GM12878 (cell line): Measurements from ENCODE around the gene ANGPTL4. TPM values are rescaled to one million over a fixed set of nuclear protein-coding genes. Genes with fewer than 3 reads are reported as not detected.

ENCODE experiments used
- ATAC-seq: fragments of 200-7000 bp; cut with Tn5 transposase; 3 replicates; pipeline ENCODE4 v1.9.1; 2020; ENCODE audit warnings: mild to moderate bottlenecking, moderate library complexity
- BruUV-seq: library from RNA; stranded (reverse); fragments of 400-500 nt; replicated peaks from 2 replicates; lab custom pipeline; 2021; lab: Mats Ljungman, UMichigan
- CTCF ChIA-PET: fragments of 300-600 bp; sonication (Branson Sonifier 250); formaldehyde crosslinking; extraction: SDS; loops from one replicate; lab custom pipeline; 2021; ENCODE audit warnings: inconsistent platforms; lab: Yijun Ruan, JAX
- POLR2A ChIA-PET: fragments of 350-600 bp; formaldehyde crosslinking; extraction: SDS; loops from one replicate; lab custom pipeline; 2021; ENCODE audit warnings: inconsistent platforms; lab: Charles Lee
- RAD21 ChIA-PET: fragments of 300-600 bp; sonication (Branson Sonifier 250); formaldehyde crosslinking; loops from one replicate; lab custom pipeline; 2023; ENCODE audit warnings: antibody characterized with exemption; ENCODE audit not compliant: unreplicated experiment; lab: Charles Lee
- SMC1A ChIA-PET: fragments of 300-600 bp; sonication (Branson Sonifier 250); formaldehyde crosslinking; loops from one replicate; lab custom pipeline; 2023; ENCODE audit not compliant: unreplicated experiment, uncharacterized antibody; lab: Charles Lee
- DNase-seq: peaks from one replicate; pipeline ENCODE4 v3.0.0-alpha.2; 2011; ENCODE audit warnings: low read depth, low spot score
- FAIRE-seq: peaks from 3 replicates; lab custom pipeline; 2011; peaks lifted over from hg19 to GRCh38; lab: Jason Lieb, UNC
- H2AFZ ChIP-seq: 2 replicates; pipeline ENCODE4 v1.6.0; 2011; ENCODE audit warnings: low read depth, low read length, control low read depth; ENCODE audit not compliant: control insufficient read depth
- H3K27ac ChIP-seq: 2 replicates; pipeline ENCODE4 v1.5.1; 2011; ENCODE audit warnings: control low read depth; ENCODE audit not compliant: control insufficient read depth, insufficient read depth
- H3K27me3 ChIP-seq, 2 experiments: replicated peaks in 1 of 2; 2 replicates each; pipeline versions ENCODE4 v1.6.0 to v1.6.1; 2011; ENCODE audit warnings: low read length in 1 of 2; ENCODE audit not compliant: control insufficient read depth in 2 of 2, insufficient read depth in 2 of 2
- H3K36me3 ChIP-seq, 2 experiments: 2 replicates each; pipeline ENCODE4 v1.5.1; 2011; ENCODE audit warnings: low read length in 1 of 2; ENCODE audit not compliant: control insufficient read depth in 2 of 2, insufficient read depth in 2 of 2
- H3K4me1 ChIP-seq: 2 replicates; pipeline ENCODE4 v1.6.1; 2011; ENCODE audit warnings: mild to moderate bottlenecking, low read length, moderate library complexity, mixed read lengths; ENCODE audit not compliant: control insufficient read depth, insufficient read depth
- H3K4me2 ChIP-seq: 2 replicates; pipeline ENCODE4 v1.6.0; 2011; ENCODE audit warnings: control low read depth; ENCODE audit not compliant: control insufficient read depth, insufficient read depth
- H3K4me3 ChIP-seq: fragments of 200-600 bp; sonication (generic); 2 replicates; pipeline ENCODE4 v1.5.1; 2016
- H3K79me2 ChIP-seq: 2 replicates; pipeline ENCODE4 v1.6.0; 2011; ENCODE audit warnings: low read length; ENCODE audit not compliant: control insufficient read depth, insufficient read depth
- H3K9ac ChIP-seq: 2 replicates; pipeline ENCODE4 v1.8.0; 2011; ENCODE audit warnings: low read length, control low read depth, mixed read lengths; ENCODE audit not compliant: control insufficient read depth, insufficient read depth
- H3K9me3 ChIP-seq: replicated peaks from 3 replicates; pipeline ENCODE4 v1.5.1; 2011; ENCODE audit warnings: mild to moderate bottlenecking, low read length; ENCODE audit not compliant: control insufficient read depth, insufficient read depth
- H4K20me1 ChIP-seq: 2 replicates; pipeline ENCODE4 v1.6.0; 2011; ENCODE audit not compliant: control insufficient read depth, insufficient read depth
- BCL11A ChIP-seq: IDR thresholded peaks from 2 replicates; pipeline ENCODE4 v1.6.1; 2011; ENCODE audit warnings: low read depth, low read length
- CEBPB ChIP-seq, 2 experiments: fragments of 150-350 bp in 1 of 2; IDR thresholded peaks; 2 replicates each; pipeline ENCODE4 v1.6.1; 2012 to 2014; ENCODE audit warnings: low read depth in 2 of 2, low read length in 2 of 2, borderline replicate concordance in 1 of 2, inconsistent platforms in 1 of 2
- CHD2 ChIP-seq: IDR thresholded peaks from 2 replicates; pipeline ENCODE4 v1.6.1; 2011; ENCODE audit warnings: low read depth, low read length, improper control_type of control experiment, borderline replicate concordance
- CHD4 ChIP-seq: fragments of 200-600 bp; sonication (generic); IDR thresholded peaks from 2 replicates; pipeline ENCODE4 v1.6.1; 2016; ENCODE audit warnings: mild to moderate bottlenecking
- FOS ChIP-seq: IDR thresholded peaks from 3 replicates; pipeline ENCODE4 v1.6.1; 2011; ENCODE audit warnings: borderline replicate concordance; ENCODE audit not compliant: insufficient read length; ENCODE audit errors: extremely low read depth
- GABPA ChIP-seq: IDR thresholded peaks from 2 replicates; pipeline ENCODE4 v1.6.1; 2014; ENCODE audit warnings: antibody characterized with exemption, low read depth, mild to moderate bottlenecking, inconsistent platforms
- HDGF ChIP-seq: fragments of 450-650 bp; IDR thresholded peaks from 2 replicates; pipeline ENCODE4 v1.6.1; 2016; ENCODE audit warnings: antibody characterized with exemption
- IKZF2 ChIP-seq, 2 experiments: fragments of 450-650 bp; IDR thresholded peaks; 2 replicates each; pipeline ENCODE4 v1.6.1; 2017; ENCODE audit warnings: mild to moderate bottlenecking in 2 of 2, moderate library complexity in 2 of 2
- IRF4 ChIP-seq: IDR thresholded peaks from 2 replicates; pipeline ENCODE4 v1.6.1; 2011; ENCODE audit warnings: low read depth, low read length
- KDM1A ChIP-seq: fragments of 200-600 bp; sonication (generic); IDR thresholded peaks from 2 replicates; pipeline ENCODE4 v1.6.1; 2016; ENCODE audit warnings: borderline replicate concordance
- KLF5 ChIP-seq: fragments of 450-650 bp; IDR thresholded peaks from 2 replicates; pipeline ENCODE4 v1.6.1; 2014; ENCODE audit warnings: mild to moderate bottlenecking; ENCODE audit not compliant: partially characterized antibody
- MEF2A ChIP-seq: IDR thresholded peaks from 2 replicates; pipeline ENCODE4 v1.6.1; 2011; ENCODE audit warnings: low read depth, mild to moderate bottlenecking, low read length, moderate library complexity; ENCODE audit not compliant: insufficient read depth
- MLLT1 ChIP-seq: fragments of 450-650 bp; IDR thresholded peaks from 2 replicates; pipeline ENCODE4 v1.6.1; 2016; ENCODE audit warnings: mild to moderate bottlenecking
- NFIC ChIP-seq: IDR thresholded peaks from 2 replicates; pipeline ENCODE4 v1.6.1; 2012; ENCODE audit warnings: low read depth, mild to moderate bottlenecking, inconsistent platforms, low read length, moderate library complexity
- NR2C1 ChIP-seq: fragments of 450-650 bp; IDR thresholded peaks from 2 replicates; pipeline ENCODE4 v1.6.1; 2017; ENCODE audit warnings: antibody characterized with exemption, mild to moderate bottlenecking, moderate library complexity
- POLR2A ChIP-seq: IDR thresholded peaks from 2 replicates; pipeline ENCODE4 v1.6.1; 2011; ENCODE audit warnings: low read depth, mild to moderate bottlenecking, low read length
- RB1 ChIP-seq: fragments of 450-650 bp; formaldehyde crosslinking; IDR thresholded peaks from 2 replicates; pipeline ENCODE4 v1.6.1; 2017; ENCODE audit warnings: mild to moderate bottlenecking, borderline replicate concordance
- YY1 ChIP-seq: IDR thresholded peaks from 2 replicates; pipeline ENCODE4 v1.6.1; 2011; ENCODE audit warnings: low read depth, mild to moderate bottlenecking, low read length
- ZBED1 ChIP-seq: IDR thresholded peaks from 2 replicates; pipeline ENCODE4 v1.6.1; 2016; ENCODE audit warnings: borderline replicate concordance
- ZNF207 ChIP-seq: fragments of 450-650 bp; IDR thresholded peaks from 2 replicates; pipeline ENCODE4 v1.6.1; 2014; ENCODE audit warnings: antibody characterized with exemption, mild to moderate bottlenecking, borderline replicate concordance
- ZNF274 ChIP-seq: IDR thresholded peaks from one replicate; pipeline ENCODE4 v1.8.0; 2011; ENCODE audit not compliant: insufficient read length, insufficient read depth
- WGBS: methylation state at CpG from one replicate; pipeline ENCODE4 v1.1.6; 2016; ENCODE audit warnings: low lambda C conversion rate; ENCODE audit not compliant: insufficient replicate concordance, insufficient coverage; ENCODE audit errors: missing lambda C conversion rate; 5-methylcytosine and 5-hydroxymethylcytosine counted together
- in situ Hi-C: fragments of 300-500 bp; cut with MboI; formaldehyde crosslinking; loops from 9 replicates; pipeline ENCODE4 v1.14.3; 2018; ENCODE audit warnings: mixed read lengths
- intact Hi-C: fragments of 100-400 bp; cut with micrococcal nuclease; formaldehyde crosslinking; loops from one replicate; pipeline ENCODE4 v1.14.2; 2022; ENCODE audit not compliant: unreplicated experiment
- polyA plus RNA-seq, 11 experiments: library from polyadenylated mRNA; depleted of rRNA in 4 of 11; unstranded in 6 of 11; stranded (reverse) in 5 of 11; fragments of >200 nt; fragmentation: Nextera tagmentation in 4 of 11; fragmentation: Illumina TruSeq in 1 of 11; extraction: Ambion mirVana in 4 of 11; extraction: Trizol in 1 of 11; gene quantifications; 1 replicate in 1 of 11; 2 replicates in 10 of 11; pipeline versions ENCODE4 v1.2.1 to v1.2.3, GENCODE V29; 2011 to 2016; ENCODE audit warnings: inconsistent platforms in 2 of 11, missing spikeins in 2 of 11, low read depth in 1 of 11
- total RNA-seq, 4 experiments: library from RNA; depleted of rRNA in 3 of 4; stranded (reverse); fragments of >200 nt in 3 of 4; fragmentation: Illumina TruSeq in 1 of 4; extraction: Trizol in 1 of 4; gene quantifications; 2 replicates each; pipeline versions ENCODE4 v1.2.1 to v1.2.3, GENCODE V29; 2013 to 2021
- TF ChIP-seq, protein P1 (sequence below), 3 experiments: IDR thresholded peaks in 2 of 3; conservative IDR thresholded peaks in 1 of 3; 2 replicates each; pipeline ENCODE4 v1.5.1; 2011; ENCODE audit warnings: low read depth in 3 of 3, low read length in 3 of 3, mild to moderate bottlenecking in 3 of 3, control low read depth in 2 of 3, moderate library complexity in 2 of 3, inconsistent platforms in 1 of 3, mixed read lengths in 1 of 3; ENCODE audit not compliant: control insufficient read depth in 2 of 3, insufficient read depth in 1 of 3; ENCODE audit errors: extremely low read depth in 1 of 3

Gene ANGPTL4
- total and polyA plus RNA-seq, 10 of the 15 experiments (the other 5 are each of a cell fraction or from before 2014, with no cell fraction given): 0.45 TPM; not detected in 9

GRCh38 chr19:8320564-8321066, 43.3 kb upstream of the ANGPTL4 start:
- ATAC-seq (peak; percentile 20), FAIRE-seq (no peak), DNase-seq (no peak)
- in situ Hi-C loops (no loop called here), intact Hi-C loops (loop anchor here (5.0 kb wide), 1 partner anchor 53 kb away; no protein-coding TSS in a partner anchor)
- Histone ChIP-seq H2AFZ (peak overlapping the region; percentile 23; the same call in 1 of the 2 replicates), H3K79me2 (peaks cover 36% of the 10 kb centered on the region), H4K20me1 (no peaks in the 10 kb centered on the region), H3K4me3 (peak overlapping the region; percentile 98), H3K9ac (peak overlapping the region; percentile 93), H3K27me3 (no peaks in the 10 kb centered on the region), H3K4me2 (peak overlapping the region; percentile 94), H3K4me1 (peaks cover 21% of the 10 kb centered on the region), H3K9me3 (no peaks in the 10 kb centered on the region), H3K27ac (peak overlapping the region; percentile 84), H3K36me3 (peaks cover 5 to 10% of the 10 kb centered on the region in 2 experiments)
- ChIA-PET CTCF (interaction anchor here (1.0 to 1.9 kb wide), 4 partner anchors 10 to 258 kb away, joined by 3 to 8 read pairs (median 4); no protein-coding TSS in a partner anchor), POLR2A (interaction anchor here (0.9 to 1.0 kb wide), 4 partner anchors 9 to 194 kb away, joined by 3 to 5 read pairs (median 4); partner anchors contain the start of gene ZNF414), SMC1A (interaction anchor here (1.3 to 1.4 kb wide), 2 partner anchors 42 to 53 kb away, joined by 3 to 6 read pairs; no protein-coding TSS in a partner anchor), RAD21 (interaction anchor here (0.7 kb wide), 1 partner anchor 162 kb away, joined by 3 read pairs; no protein-coding TSS in a partner anchor)
- 1% methylated on average over 16 of the region's 16 CpGs for WGBS
- TSS peak; percentile 81 for BruUV-seq
- TF ChIP-seq ZNF274: no peak
- TF ChIP-seq ZBED1: no peak
- TF ChIP-seq IRF4: no peak
- TF ChIP-seq MLLT1: no peak; the same call in 1 of the 2 replicates
- TF ChIP-seq YY1: peak; percentile 22; the same call in 1 of the 2 replicates
- no peak for TF ChIP-seq CEBPB (IDR thresholded peaks at IDR 0.05; ENCODE audit: borderline replicate concordance in 1 of 2, low read depth in 2 of 2, low read length in 2 of 2)
- no peak for TF ChIP-seq FOS
- TF ChIP-seq RB1: no peak
- TF ChIP-seq GABPA: no peak
- no peak for TF ChIP-seq HDGF
- TF ChIP-seq KDM1A: no peak
- TF ChIP-seq MEF2A: no peak
- TF ChIP-seq IKZF2 (IDR thresholded peaks at IDR 0.05): 0 out of 4 replicates have a peak, but pooled peaks of 1 of the 2 experiments have one; percentile 13
- no peak for TF ChIP-seq POLR2A
- TF ChIP-seq, protein P1, sequence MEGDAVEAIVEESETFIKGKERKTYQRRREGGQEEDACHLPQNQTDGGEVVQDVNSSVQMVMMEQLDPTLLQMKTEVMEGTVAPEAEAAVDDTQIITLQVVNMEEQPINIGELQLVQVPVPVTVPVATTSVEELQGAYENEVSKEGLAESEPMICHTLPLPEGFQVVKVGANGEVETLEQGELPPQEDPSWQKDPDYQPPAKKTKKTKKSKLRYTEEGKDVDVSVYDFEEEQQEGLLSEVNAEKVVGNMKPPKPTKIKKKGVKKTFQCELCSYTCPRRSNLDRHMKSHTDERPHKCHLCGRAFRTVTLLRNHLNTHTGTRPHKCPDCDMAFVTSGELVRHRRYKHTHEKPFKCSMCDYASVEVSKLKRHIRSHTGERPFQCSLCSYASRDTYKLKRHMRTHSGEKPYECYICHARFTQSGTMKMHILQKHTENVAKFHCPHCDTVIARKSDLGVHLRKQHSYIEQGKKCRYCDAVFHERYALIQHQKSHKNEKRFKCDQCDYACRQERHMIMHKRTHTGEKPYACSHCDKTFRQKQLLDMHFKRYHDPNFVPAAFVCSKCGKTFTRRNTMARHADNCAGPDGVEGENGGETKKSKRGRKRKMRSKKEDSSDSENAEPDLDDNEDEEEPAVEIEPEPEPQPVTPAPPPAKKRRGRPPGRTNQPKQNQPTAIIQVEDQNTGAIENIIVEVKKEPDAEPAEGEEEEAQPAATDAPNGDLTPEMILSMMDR (IDR thresholded peaks at IDR 0.05 in 2 of 3, conservative IDR thresholded peaks at IDR 0.05 in 1 of 3; ENCODE audit: control insufficient read depth in 2 of 3, extremely low read depth in 1 of 3, insufficient read depth in 1 of 3, low read depth in 3 of 3, low read length in 3 of 3): peak in 1 of 3 experiments; percentile 11; a peak in 1 of 6 replicates
- no peak for TF ChIP-seq NR2C1
- no peak for TF ChIP-seq CHD2
- no peak for TF ChIP-seq ZNF207
- TF ChIP-seq BCL11A: no peak
- no peak for TF ChIP-seq CHD4
- no peak for TF ChIP-seq NFIC
- TF ChIP-seq KLF5: no peak
